PC-9 (cell line): ENCODE measurements around the gene ATP6V0D1. TPM values are rescaled to one million over a fixed set of nuclear protein-coding genes. Genes with fewer than 3 reads are reported as not detected.

Experiments used
- BruUV-seq: library from RNA; stranded (reverse); fragments of 400-500 nt; replicated peaks from 2 replicates; lab custom pipeline; 2021; lab: Mats Ljungman, UMichigan
- CTCF ChIA-PET: fragments of 300-600 bp; sonication (Branson Sonifier 250); formaldehyde crosslinking; loops from one replicate; lab custom pipeline; 2022; ENCODE audit warnings: antibody characterized with exemption; lab: Charles Lee
- POLR2A ChIA-PET: fragments of 300-600 bp; sonication (Branson Sonifier 250); formaldehyde crosslinking; loops from one replicate; lab custom pipeline; 2022; ENCODE audit warnings: antibody characterized with exemption; ENCODE audit not compliant: unreplicated experiment; lab: Charles Lee
- DNase-seq, 2 experiments: peaks; one replicate each; pipeline versions ENCODE4 v3.0.0 to v3.0.0-alpha.2; 2015 to 2022; ENCODE audit warnings: mixed read lengths in 1 of 2
- H2AFZ ChIP-seq: fragments of 200-600 bp; sonication (generic); 2 replicates; pipeline ENCODE4 v1.8.1; 2017; ENCODE audit warnings: antibody characterized with exemption
- H3F3A ChIP-seq: fragments of 200-600 bp; sonication (generic); 2 replicates; pipeline ENCODE4 v1.8.1; 2017; ENCODE audit warnings: antibody characterized with exemption, mild to moderate bottlenecking, low read depth; ENCODE audit not compliant: insufficient read depth
- H3K27ac ChIP-seq: fragments of 200-600 bp; sonication (generic); 2 replicates; pipeline ENCODE4 v1.6.1; 2016; ENCODE audit warnings: mixed run types
- H3K27me3 ChIP-seq: fragments of 200-600 bp; sonication (generic); 2 replicates; pipeline ENCODE4 v1.6.1; 2016; ENCODE audit warnings: low read depth, mixed run types; ENCODE audit not compliant: insufficient read depth
- H3K36me3 ChIP-seq: fragments of 200-600 bp; sonication (generic); 2 replicates; pipeline ENCODE4 v1.6.1; 2016; ENCODE audit warnings: low read depth, mixed run types
- H3K4me1 ChIP-seq: fragments of 200-600 bp; sonication (generic); replicated peaks from 2 replicates; pipeline ENCODE4 v1.6.1; 2016; ENCODE audit warnings: mixed run types; ENCODE audit not compliant: insufficient read depth
- H3K4me2 ChIP-seq: fragments of 200-600 bp; sonication (generic); 2 replicates; pipeline ENCODE4 v1.6.1; 2017; ENCODE audit warnings: mixed run types
- H3K4me3 ChIP-seq: fragments of 200-600 bp; sonication (generic); 2 replicates; pipeline ENCODE4 v1.6.1; 2016; ENCODE audit warnings: mixed run types
- H3K79me2 ChIP-seq: fragments of 200-600 bp; sonication (generic); 2 replicates; pipeline ENCODE4 v1.6.1; 2017; ENCODE audit warnings: low read depth, mixed run types
- H3K9me2 ChIP-seq: fragments of 200-600 bp; sonication (generic); 2 replicates; pipeline ENCODE4 v1.8.1; 2017; ENCODE audit warnings: mild to moderate bottlenecking; ENCODE audit not compliant: insufficient read depth
- H3K9me3 ChIP-seq: fragments of 200-600 bp; sonication (generic); 2 replicates; pipeline ENCODE4 v1.8.1; 2016; ENCODE audit warnings: low read depth; ENCODE audit not compliant: insufficient read depth
- H4K20me1 ChIP-seq: fragments of 200-600 bp; sonication (generic); 2 replicates; pipeline ENCODE4 v1.8.1; 2017; ENCODE audit not compliant: insufficient read depth
- CTCF ChIP-seq: fragments of 200-600 bp; sonication (generic); conservative IDR thresholded peaks from 2 replicates; pipeline ENCODE4 v1.6.1; 2017; ENCODE audit warnings: mixed run types, antibody characterized with exemption, mild to moderate bottlenecking, moderate library complexity
- EZH2 ChIP-seq: fragments of 200-600 bp; sonication (generic); IDR thresholded peaks from 2 replicates; pipeline ENCODE4 v1.8.0; 2017; ENCODE audit warnings: antibody characterized with exemption, low read depth
- intact Hi-C: fragments of 100-400 bp; cut with micrococcal nuclease; formaldehyde crosslinking; loops from one replicate; pipeline ENCODE4 v1.10.0; 2022; ENCODE audit not compliant: unreplicated experiment
- total RNA-seq: library from RNA; stranded (reverse); gene quantifications from 2 replicates; pipeline ENCODE4 v1.2.3, GENCODE V29; 2021

ATP6V0D1 gene
- total RNA-seq, 1 experiment from 2014 or later = 61.0 TPM

GRCh38 chr16:67438098-67438791 lies 42.7 kb downstream of the ATP6V0D1 start:
- H3K36me3 ChIP-seq = no peaks in the 10 kb centered on the region
- no peaks in the 10 kb centered on the region for H3K9me2 ChIP-seq
- no peak overlapping the region for H2AFZ ChIP-seq
- no peaks in the 10 kb centered on the region for H3K9me3 ChIP-seq
- TF ChIP-seq CTCF = no peak
- TF ChIP-seq EZH2 = no peak
- H3K27me3 ChIP-seq = no peaks in the 10 kb centered on the region
- no peaks in the 10 kb centered on the region for H3K79me2 ChIP-seq
- no peak overlapping the region for H3K4me2 ChIP-seq
- CTCF ChIA-PET = no interaction called here
- BruUV-seq = TSS peak; percentile 81
- POLR2A ChIA-PET = no interaction called here
- no peak overlapping the region for H3K4me3 ChIP-seq
- intact Hi-C loops = no loop called here
- H3K27ac ChIP-seq = no peak overlapping the region
- H4K20me1 ChIP-seq = no peaks in the 10 kb centered on the region; the same call in 1 of the 2 replicates
- no peak for DNase-seq
- H3K4me1 ChIP-seq = no peaks in the 10 kb centered on the region
- H3F3A ChIP-seq = peaks cover 3% of the 10 kb centered on the region; the same call in 1 of the 2 replicates

GRCh38 chr16:67437513-67437912 lies 43.4 kb downstream of the ATP6V0D1 start:
- no peak overlapping the region for H2AFZ ChIP-seq
- no peaks in the 10 kb centered on the region for H3K36me3 ChIP-seq
- H3K4me3 ChIP-seq = no peak overlapping the region
- no peaks in the 10 kb centered on the region for H3K4me1 ChIP-seq
- peak in 1 of 2 experiments; percentile 19 for DNase-seq
- H3K79me2 ChIP-seq = no peaks in the 10 kb centered on the region
- TF ChIP-seq EZH2 (no peak), CTCF (no peak)
- no peak overlapping the region for H3K27ac ChIP-seq
- no peaks in the 10 kb centered on the region for H3K27me3 ChIP-seq
- CTCF ChIA-PET = no interaction called here
- no peaks in the 10 kb centered on the region; the same call in 1 of the 2 replicates for H4K20me1 ChIP-seq
- no peaks in the 10 kb centered on the region for H3K9me3 ChIP-seq
- peaks cover 3% of the 10 kb centered on the region; the same call in 1 of the 2 replicates for H3F3A ChIP-seq
- intact Hi-C loops = no loop called here
- no peak overlapping the region for H3K4me2 ChIP-seq
- no TSS peak for BruUV-seq
- H3K9me2 ChIP-seq = no peaks in the 10 kb centered on the region
- POLR2A ChIA-PET = no interaction called here

- Histone ChIP-seq H3K9me2 (no peaks in the 10 kb centered on the region), H3K27me3 (no peaks in the 10 kb centered on the region), H3K4me2 (no peak overlapping the region), H3K27ac (no peak overlapping the region), H3K4me3 (no peak overlapping the region), H4K20me1 (no peaks in the 10 kb centered on the region; the same call in 1 of the 2 replicates), H3K36me3 (no peaks in the 10 kb centered on the region), H3K9me3 (no peaks in the 10 kb centered on the region), H3K79me2 (no peaks in the 10 kb centered on the region), H2AFZ (no peak overlapping the region), H3K4me1 (no peaks in the 10 kb centered on the region), H3F3A (peaks cover 5% of the 10 kb centered on the region; the same call in 1 of the 2 replicates)
- TF ChIP-seq CTCF = no peak
- TF ChIP-seq EZH2 = no peak
- BruUV-seq = no TSS peak
- intact Hi-C loops = no loop called here
- CTCF ChIA-PET = no interaction called here
- POLR2A ChIA-PET = no interaction called here
- DNase-seq = peak in 1 of 2 experiments; percentile 21
Observed at GRCh38 chr16:67436640-67437193, 44.2 kb downstream of the ATP6V0D1 start.
